Measurements from ENCODE around the gene HOXA3.

HOXA3 gene

GRCh38 chr7:27111751-27112277 is 40.6 kb downstream of the HOXA3 start:
- no peak for DNase-seq

- no peak for DNase-seq
These were observed 41.2 kb downstream of the HOXA3 start for GRCh38 chr7:27111042-27111750.

- no peak for DNase-seq
These were observed 42.0 kb downstream of the HOXA3 start for GRCh38 chr7:27110186-27111031.

- no peak for DNase-seq
These were observed 42.8 kb downstream of the HOXA3 start for GRCh38 chr7:27109466-27110185.

- no peak for DNase-seq
These were observed 43.8 kb downstream of the HOXA3 start for GRCh38 chr7:27108390-27109127.

- no peak for DNase-seq
These were observed 44.7 kb downstream of the HOXA3 start for GRCh38 chr7:27107391-27108381.

GRCh38 chr7:27106901-27107240 is 45.5 kb downstream of the HOXA3 start:
- no peak for DNase-seq

- DNase-seq, result no peak
These were observed 46.0 kb downstream of the HOXA3 start for GRCh38 chr7:27106181-27106900.

GRCh38 chr7:27105301-27106031 is 46.9 kb downstream of the HOXA3 start:
- DNase-seq, result no peak

GRCh38 chr7:27104341-27105058 is 47.9 kb downstream of the HOXA3 start:
- DNase-seq, result no peak

- no peak for DNase-seq
These were observed 48.7 kb downstream of the HOXA3 start for GRCh38 chr7:27103489-27104226.

- no peak for DNase-seq
These were observed 49.6 kb downstream of the HOXA3 start, which contains the start of gene HOXA2 for GRCh38 chr7:27102581-27103442. Gene HOXA2 (minus strand): TSS chr7:27102683. CDS start chr7:27102500, 183 bp downstream.

GRCh38 chr7:27101957-27102580 is 50.3 kb downstream of the HOXA3 start:
- DNase-seq, result no peak

GRCh38 chr7:27101171-27101956 is 51.0 kb downstream of the HOXA3 start:
- DNase-seq, result no peak

GRCh38 chr7:27100694-27101170 is 51.7 kb downstream of the HOXA3 start:
- DNase-seq, result no peak

Measured in NCI-H1436 (cell line).